Common myeloid progenitor, CD34-positive (primary cell): Measurements from ENCODE around the gene IGF2BP3.
A peak's percentile ranks its signal among the peaks of the same experiment; 100 is the strongest.
"Not testable (repeated sequence)": the region's sequence is repeated elsewhere in the genome, so short reads cannot be mapped to it uniquely, and the experiment has no call there.

Source experiments
- CTCF ChIA-PET: fragments of 350-600 bp; sonication (Branson Sonifier 250); formaldehyde crosslinking; loops from one replicate; lab custom pipeline; 2021; ENCODE audit warnings: antibody characterized with exemption; lab: Charles Lee
- POLR2A ChIA-PET: fragments of 350-600 bp; sonication (Branson Sonifier 250); formaldehyde crosslinking; loops from one replicate; lab custom pipeline; 2021; ENCODE audit warnings: antibody characterized with exemption; lab: Charles Lee
- DNase-seq, 3 donors: peaks; one replicate each; pipeline versions ENCODE4 v3.0.0 to v3.0.0-alpha.2; 2013
- H3K27ac ChIP-seq, 2 experiments: 1 replicate in 1 of 2; 2 replicates in 1 of 2; pipeline ENCODE4 v1.7.0; 2013; ENCODE audit warnings: inconsistent platforms in 2 of 2, low read length in 2 of 2, mild to moderate bottlenecking in 2 of 2, low read depth in 1 of 2, moderate library complexity in 1 of 2; ENCODE audit not compliant: severe bottlenecking in 2 of 2, insufficient read depth in 1 of 2, poor library complexity in 1 of 2
- H3K27me3 ChIP-seq, 5 experiments: replicated peaks in 2 of 5; 1 replicate in 3 of 5; 2 replicates in 2 of 5; pipeline versions ENCODE4 v1.6.1 to v1.7.0; 2013; ENCODE audit warnings: low read length in 4 of 5, mild to moderate bottlenecking in 2 of 5, moderate library complexity in 2 of 5, inconsistent platforms in 1 of 5; ENCODE audit not compliant: insufficient read depth in 5 of 5, control insufficient read depth in 4 of 5
- H3K36me3 ChIP-seq, 4 experiments: 1 replicate in 2 of 4; 2 replicates in 2 of 4; pipeline versions ENCODE4 v1.6.1 to v1.7.0; 2013; ENCODE audit warnings: low read length in 3 of 4, control low read depth in 1 of 4, mild to moderate bottlenecking in 1 of 4; ENCODE audit not compliant: control insufficient read depth in 4 of 4, insufficient read depth in 4 of 4
- H3K4me1 ChIP-seq, 4 experiments: 1 replicate in 3 of 4; 2 replicates in 1 of 4; pipeline versions ENCODE4 v1.6.1 to v1.7.1; 2013; ENCODE audit warnings: low read length in 3 of 4, mild to moderate bottlenecking in 3 of 4, control low read depth in 1 of 4, inconsistent platforms in 1 of 4, moderate library complexity in 1 of 4; ENCODE audit not compliant: control insufficient read depth in 4 of 4, insufficient read depth in 4 of 4; ENCODE audit errors: control extremely low read depth in 1 of 4
- H3K4me3 ChIP-seq, 7 experiments: 1 replicate in 4 of 7; 2 replicates in 3 of 7; pipeline versions ENCODE4 v1.5.1 to v1.7.0; 2013; ENCODE audit warnings: mild to moderate bottlenecking in 7 of 7, low read length in 6 of 7, moderate library complexity in 6 of 7, inconsistent platforms in 2 of 7, low read depth in 2 of 7, control low read depth in 1 of 7; ENCODE audit not compliant: insufficient read depth in 4 of 7, control insufficient read depth in 1 of 7; ENCODE audit errors: extremely low read depth in 1 of 7
- H3K9me3 ChIP-seq, 5 experiments: 1 replicate in 4 of 5; 2 replicates in 1 of 5; pipeline versions ENCODE4 v1.6.1 to v1.7.1; 2013; ENCODE audit warnings: low read length in 4 of 5, mild to moderate bottlenecking in 2 of 5, inconsistent platforms in 1 of 5, low read depth in 1 of 5, moderate library complexity in 1 of 5; ENCODE audit not compliant: control insufficient read depth in 4 of 5, insufficient read depth in 2 of 5; ENCODE audit errors: control extremely low read depth in 1 of 5
- WGBS: methylation state at CpG from one replicate; pipeline ENCODE4 v1.1.5; 2013; ENCODE audit not compliant: insufficient coverage; 5-methylcytosine and 5-hydroxymethylcytosine counted together

Gene IGF2BP3

GRCh38 chr7:23418046-23418445, 52.2 kb downstream of the IGF2BP3 start:
- Histone ChIP-seq H3K36me3 (peaks cover 0 to 29% (median 0%) of the 10 kb centered on the region in 4 experiments), H3K4me1 (peaks cover 0 to 15% (median 0%) of the 10 kb centered on the region in 4 experiments), H3K9me3 (no peaks in the 10 kb centered on the region), H3K4me3 (no peak overlapping the region), H3K27ac (no peak overlapping the region), H3K27me3 (no peaks in the 10 kb centered on the region)
- POLR2A ChIA-PET = no interaction called here
- CTCF ChIA-PET = interaction anchor here (1.1 to 1.3 kb wide), 2 partner anchors 26 to 45 kb away, joined by 3 to 4 read pairs; no protein-coding TSS in a partner anchor
- DNase-seq = no peak

DNA sequence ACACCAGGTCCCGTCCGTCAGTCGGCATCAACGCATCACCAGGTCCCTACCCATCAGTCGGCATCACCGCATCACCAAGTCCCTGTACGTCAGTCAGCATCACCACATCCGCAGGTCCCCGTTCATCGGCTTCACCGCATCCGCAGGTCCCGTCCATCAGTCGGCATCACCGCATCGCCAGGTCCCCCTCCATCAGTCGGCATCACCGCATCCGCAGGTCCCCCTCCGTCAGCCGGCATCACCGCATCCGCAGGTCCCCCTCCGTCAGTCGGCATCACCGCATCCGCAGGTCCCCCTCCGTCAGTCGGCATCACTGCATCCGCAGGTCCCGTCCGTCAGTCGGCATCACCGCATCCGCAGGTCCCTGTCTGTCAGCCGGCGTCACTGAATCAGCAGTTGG, 55.1 kb downstream of the IGF2BP3 start:
- Histone ChIP-seq H3K4me3 (no peak overlapping the region), H3K36me3 (peaks cover 0 to 33% (median 0%) of the 10 kb centered on the region in 4 experiments), H3K27me3 (no peaks in the 10 kb centered on the region), H3K9me3 (no peaks in the 10 kb centered on the region), H3K4me1 (peaks cover 0 to 13% (median 0%) of the 10 kb centered on the region in 4 experiments), H3K27ac (no peak overlapping the region)
- no peak for DNase-seq
- 97% methylated on average over 30 of the region's 37 CpGs for WGBS
- POLR2A ChIA-PET = no interaction called here
- CTCF ChIA-PET = interaction anchor here (0.6 to 1.3 kb wide), 4 partner anchors 9 to 111 kb away, joined by 3 to 4 read pairs (median 3); no protein-coding TSS in a partner anchor

DNA sequence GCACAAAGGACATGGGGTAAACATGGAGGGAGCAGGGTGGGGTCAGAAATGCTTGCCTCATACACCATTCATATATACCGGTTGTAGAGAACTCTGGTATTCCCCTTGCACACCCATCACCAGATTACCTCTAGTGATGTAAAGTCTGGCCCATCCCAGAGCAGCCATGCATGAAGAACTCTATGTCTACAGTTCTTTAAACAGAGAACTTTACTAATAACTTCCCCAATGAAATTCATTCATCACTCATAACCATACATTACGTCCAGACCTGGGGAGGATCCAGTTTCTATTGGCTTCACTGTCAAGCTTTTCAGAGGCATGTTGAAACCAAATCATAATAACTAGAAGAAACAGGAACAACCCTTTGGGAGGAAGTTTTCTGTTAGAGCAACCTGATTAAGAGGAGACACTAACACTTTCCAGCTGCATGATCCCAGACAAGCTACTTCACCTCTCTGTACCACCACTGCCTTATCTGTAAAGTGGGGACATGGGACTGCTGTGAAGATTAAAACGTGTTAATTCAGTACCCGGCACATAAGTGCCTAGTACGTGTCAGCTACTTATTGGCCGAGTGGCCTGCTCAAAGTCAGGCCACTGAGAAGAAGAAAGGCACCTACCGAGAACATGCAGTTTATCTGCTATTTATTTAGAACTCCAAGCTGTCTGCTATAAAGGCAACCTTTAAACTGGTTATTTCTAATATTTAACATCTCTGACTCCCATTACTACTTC, 59.7 kb downstream of the IGF2BP3 start:
- Histone ChIP-seq H3K4me1 (peaks cover 0 to 7% (median 0%) of the 10 kb centered on the region in 4 experiments), H3K9me3 (peaks cover 0 to 1% (median 0%) of the 10 kb centered on the region in 5 experiments), H3K27me3 (no peaks in the 10 kb centered on the region), H3K4me3 (no peak overlapping the region), H3K36me3 (peaks cover 0 to 40% (median 3%) of the 10 kb centered on the region in 4 experiments), H3K27ac (no peak overlapping the region)
- ChIA-PET CTCF (interaction anchor here (1.4 kb wide), 1 partner anchor 145 kb away, joined by 3 read pairs; no protein-coding TSS in a partner anchor), POLR2A (no interaction called here)
- 80% methylated on average over 5 of the region's 7 CpGs for WGBS
- peak in 1 of 3 donors; percentile 23 for DNase-seq

DNA sequence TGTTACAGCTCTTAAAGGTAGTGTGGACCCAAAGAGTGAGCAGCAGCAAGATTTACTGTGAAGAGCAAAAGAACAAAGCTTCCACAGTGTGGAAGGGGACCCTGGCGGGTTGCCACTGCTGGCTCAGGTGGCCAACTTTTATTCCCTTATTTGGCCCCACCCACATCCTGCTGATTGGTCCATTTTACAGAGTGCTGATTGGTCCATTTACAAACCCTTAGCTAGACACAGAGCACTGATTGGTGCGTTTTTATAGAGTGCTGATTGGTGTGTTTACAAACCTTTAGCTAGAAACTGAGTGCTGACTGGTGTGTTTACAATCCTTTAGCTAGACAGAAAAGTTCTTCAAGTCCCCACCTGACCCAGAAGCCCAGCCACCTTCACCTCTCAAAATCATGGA, 63.7 kb downstream of the IGF2BP3 start:
- ChIA-PET POLR2A (interaction anchor here (0.6 kb wide), 1 partner anchor 630 kb away, joined by 3 read pairs; no protein-coding TSS in a partner anchor), CTCF (interaction anchor here (0.6 kb wide), 1 partner anchor 143 kb away, joined by 3 read pairs; no protein-coding TSS in a partner anchor)
- H3K27me3 ChIP-seq, H3K9me3 ChIP-seq, H3K27ac ChIP-seq, H3K4me3 ChIP-seq, H3K4me1 ChIP-seq, DNase-seq: not testable (repeated sequence)
- 100% methylated on average over 1 of the region's 2 CpGs for WGBS
- H3K36me3 ChIP-seq = peaks cover 0 to 23% (median 6%) of the 10 kb centered on the region in 4 experiments

DNA sequence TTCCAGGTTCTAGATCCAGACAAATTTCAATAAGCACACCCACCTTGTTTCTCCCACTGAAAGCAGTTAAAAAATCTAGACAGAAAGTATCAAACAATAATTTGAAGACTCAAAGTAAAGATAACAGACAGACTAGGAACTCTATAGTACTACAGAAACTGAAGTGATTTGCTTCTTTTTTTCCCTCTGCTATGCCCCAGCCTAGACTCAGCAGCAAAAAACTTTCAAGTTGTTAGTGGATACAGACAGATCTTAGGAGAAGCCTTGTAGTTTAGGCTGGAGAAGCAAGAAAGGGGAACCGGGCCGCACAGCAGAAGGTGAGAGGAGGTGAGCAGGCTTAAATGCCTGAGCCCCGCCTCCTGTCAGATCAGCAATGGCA, 65.1 kb downstream of the IGF2BP3 start:
- DNase-seq = no peak
- Histone ChIP-seq H3K27me3 (no peaks in the 10 kb centered on the region), H3K27ac (no peak overlapping the region), H3K4me1 (no peaks in the 10 kb centered on the region), H3K36me3 (peaks cover 0 to 30% (median 6%) of the 10 kb centered on the region in 4 experiments), H3K9me3 (peaks cover 0 to 1% (median 0%) of the 10 kb centered on the region in 5 experiments), H3K4me3 (no peak overlapping the region)
- POLR2A ChIA-PET = no interaction called here
- CTCF ChIA-PET = no interaction called here
- 95% methylated on average over 3 of the region's 3 CpGs for WGBS

DNA sequence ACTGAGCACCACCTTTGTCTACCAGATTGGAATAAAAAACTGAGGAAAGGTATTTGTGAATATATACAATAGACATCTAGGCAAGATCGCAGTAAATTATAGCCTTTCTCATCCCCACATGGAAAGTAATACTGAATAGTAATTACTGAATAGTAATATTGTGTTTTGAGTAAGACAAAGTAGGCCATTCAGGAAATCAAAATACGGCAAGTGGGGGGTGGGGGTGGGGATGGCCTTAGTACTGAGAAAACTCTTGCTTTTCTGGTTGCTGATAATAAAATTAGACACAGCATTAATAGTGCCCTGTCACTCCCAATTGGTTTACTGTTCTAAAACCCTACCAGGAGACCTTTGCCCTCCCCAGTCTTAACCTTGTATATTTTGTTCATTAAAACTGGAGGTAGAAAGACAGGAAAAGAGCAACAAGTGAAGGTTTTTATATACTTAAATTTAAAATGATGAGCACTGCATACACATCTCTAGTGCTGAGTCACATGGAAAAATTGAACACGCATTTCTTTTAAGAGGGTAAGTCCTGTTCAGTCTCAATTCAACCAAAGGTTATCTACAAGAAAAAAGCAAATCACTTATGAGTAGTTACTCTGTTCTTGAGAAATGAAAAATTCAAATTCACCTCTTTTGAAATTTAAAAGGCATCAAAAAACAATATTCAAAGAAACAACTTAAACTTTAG, 65.6 kb downstream of the IGF2BP3 start:
- peaks cover 0 to 32% (median 6%) of the 10 kb centered on the region in 4 experiments for H3K36me3 ChIP-seq
- H3K27ac ChIP-seq = no peak overlapping the region
- no peaks in the 10 kb centered on the region for H3K27me3 ChIP-seq
- DNase-seq = no peak
- ChIA-PET POLR2A (no interaction called here), CTCF (interaction anchor here (0.9 to 1.4 kb wide), 2 partner anchors 11 to 128 kb away, joined by 4 read pairs; no protein-coding TSS in a partner anchor)
- peaks cover 0 to 1% (median 0%) of the 10 kb centered on the region in 5 experiments for H3K9me3 ChIP-seq
- H3K4me1 ChIP-seq = no peaks in the 10 kb centered on the region
- WGBS = no CpG with 5 or more reads among the region's 3 CpGs
- H3K4me3 ChIP-seq = no peak overlapping the region
